H1 (cell line): Measurements from ENCODE around the gene BLOC1S3. TPM values are rescaled to one million over a fixed set of nuclear protein-coding genes. Genes with fewer than 3 reads are reported as not detected.

Experiments used
- GABPA ChIP-seq: IDR thresholded peaks from 2 replicates; pipeline ENCODE4 v1.6.1; 2011; ENCODE audit warnings: mild to moderate bottlenecking, low read length, moderate library complexity, borderline replicate concordance; ENCODE audit not compliant: insufficient read depth
- HDAC2 ChIP-seq, 2 experiments: fragments of 300-600 bp in 1 of 2; sonication (generic) in 1 of 2; IDR thresholded peaks; 2 replicates each; pipeline ENCODE4 v1.6.1; 2011 to 2012; ENCODE audit warnings: low read depth in 2 of 2, low read length in 2 of 2, mild to moderate bottlenecking in 2 of 2, moderate library complexity in 2 of 2, borderline replicate concordance in 1 of 2, inconsistent platforms in 1 of 2
- polyA plus RNA-seq, 7 experiments: library from polyadenylated mRNA; depleted of rRNA in 3 of 7; stranded (reverse) in 5 of 7; unstranded in 2 of 7; fragments of >200 nt in 5 of 7; fragments of 200-250 nt in 2 of 7; gene quantifications; 1 replicate in 5 of 7; 2 replicates in 1 of 7; 4 replicates in 1 of 7; pipeline versions ENCODE4 v1.2.1 to v1.2.3, GENCODE V29; 2011 to 2013; ENCODE audit warnings: missing spikeins in 2 of 7, mixed read lengths in 2 of 7
- total RNA-seq: library from RNA; stranded (reverse); fragmentation: NEBNext Ultra II Directional; extraction: Animal tissue kit (Norgen Biotek cat#: 25700); gene quantifications from 2 replicates; pipeline ENCODE4 v1.2.1, GENCODE V29; 2021
- TF ChIP-seq, protein P1 (sequence below), 3 experiments: IDR thresholded peaks; 1 replicate in 2 of 3; 2 replicates in 1 of 3; pipeline versions ENCODE4 v1.5.1 to v1.6.1; 2011; ENCODE audit warnings: low read length in 3 of 3, mild to moderate bottlenecking in 3 of 3, inconsistent platforms in 2 of 3, low read depth in 1 of 3, moderate library complexity in 1 of 3; ENCODE audit not compliant: insufficient read depth in 1 of 3; ENCODE audit errors: control extremely low read depth in 1 of 3

The BLOC1S3 gene
- total and polyA plus RNA-seq, 2 of the 8 experiments (the other 6 are each of a cell fraction or from before 2014, with no cell fraction given): 6.0 to 6.1 TPM

DNA sequence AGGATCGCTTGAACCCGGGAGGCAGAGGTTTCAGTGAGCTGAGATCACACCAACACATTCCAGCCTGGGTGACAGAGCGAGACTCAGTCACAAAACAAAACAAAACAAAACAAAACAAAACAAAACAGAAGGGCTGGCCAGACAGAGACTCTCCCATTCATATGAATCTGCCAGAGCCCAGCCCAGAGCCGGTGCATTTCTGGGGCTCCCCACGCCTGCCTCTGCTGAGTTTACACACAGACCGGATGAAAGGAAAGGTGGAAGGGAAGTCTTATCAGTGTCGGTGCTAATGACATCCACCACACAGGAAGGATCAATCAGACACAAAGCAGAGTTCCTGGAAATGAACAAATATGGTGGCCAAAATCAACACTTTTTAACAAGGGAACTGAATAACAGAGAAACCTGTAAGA lies 7.4 kb upstream of the BLOC1S3 start (continued):
- no peak for TF ChIP-seq HDAC2 (IDR thresholded peaks at IDR 0.05; ENCODE audit: borderline replicate concordance in 1 of 2, low read depth in 2 of 2, low read length in 2 of 2)
- TF ChIP-seq, protein P1, sequence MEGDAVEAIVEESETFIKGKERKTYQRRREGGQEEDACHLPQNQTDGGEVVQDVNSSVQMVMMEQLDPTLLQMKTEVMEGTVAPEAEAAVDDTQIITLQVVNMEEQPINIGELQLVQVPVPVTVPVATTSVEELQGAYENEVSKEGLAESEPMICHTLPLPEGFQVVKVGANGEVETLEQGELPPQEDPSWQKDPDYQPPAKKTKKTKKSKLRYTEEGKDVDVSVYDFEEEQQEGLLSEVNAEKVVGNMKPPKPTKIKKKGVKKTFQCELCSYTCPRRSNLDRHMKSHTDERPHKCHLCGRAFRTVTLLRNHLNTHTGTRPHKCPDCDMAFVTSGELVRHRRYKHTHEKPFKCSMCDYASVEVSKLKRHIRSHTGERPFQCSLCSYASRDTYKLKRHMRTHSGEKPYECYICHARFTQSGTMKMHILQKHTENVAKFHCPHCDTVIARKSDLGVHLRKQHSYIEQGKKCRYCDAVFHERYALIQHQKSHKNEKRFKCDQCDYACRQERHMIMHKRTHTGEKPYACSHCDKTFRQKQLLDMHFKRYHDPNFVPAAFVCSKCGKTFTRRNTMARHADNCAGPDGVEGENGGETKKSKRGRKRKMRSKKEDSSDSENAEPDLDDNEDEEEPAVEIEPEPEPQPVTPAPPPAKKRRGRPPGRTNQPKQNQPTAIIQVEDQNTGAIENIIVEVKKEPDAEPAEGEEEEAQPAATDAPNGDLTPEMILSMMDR (IDR thresholded peaks at IDR 0.05; ENCODE audit: control extremely low read depth in 1 of 3, insufficient read depth in 1 of 3, low read depth in 1 of 3, low read length in 3 of 3): no peak
- no peak for TF ChIP-seq GABPA
